Right forelimb (tissue), 1 donor: Measurements from ENCODE around the gene DGKA.
"Not testable (repeated sequence)": the region's sequence is repeated elsewhere in the genome, so short reads cannot be mapped to it uniquely, and the experiment has no call there.

Experiments
- DNase-seq: peaks from one replicate; pipeline ENCODE4 v3.0.0-alpha.2; 2018

DGKA gene

GRCh38 chr12:55999999-56000540 is 69.1 kb downstream of the DGKA start:
- DNase-seq, result not testable (repeated sequence)

- DNase-seq, result no peak
Measured at GRCh38 chr12:56001487-56002100, 70.6 kb downstream of the DGKA start.

- DNase-seq, result not testable (repeated sequence)
Measured at GRCh38 chr12:56003376-56003775, 72.4 kb downstream of the DGKA start.
